ENCODE results near the gene WDR45. TPM values are rescaled to one million over a fixed set of nuclear protein-coding genes. Genes with fewer than 3 reads are reported as not detected.

Gene WDR45
- total RNA-seq, 1 donor from 2014 or later, result 79.0 TPM

GRCh38 chrX:49059201-49059600 is 20.5 kb downstream of the WDR45 start:
- intact Hi-C loops (cut with DNase I), result no loop called here
- DNase-seq (no peak), ATAC-seq (ENCODE audit: poor library complexity) (no peak)

- intact Hi-C loops (cut with DNase I), result no loop called here
- no peak for DNase-seq
- no peak for ATAC-seq (ENCODE audit: poor library complexity)
Measured at GRCh38 chrX:49058794-49059193, 20.9 kb downstream of the WDR45 start, which contains the start of gene CCDC120. Gene CCDC120, plus strand, starts transcription at chrX:49058999. Its CDS starts 3,043 bp downstream, at chrX:49062042.

DNA sequence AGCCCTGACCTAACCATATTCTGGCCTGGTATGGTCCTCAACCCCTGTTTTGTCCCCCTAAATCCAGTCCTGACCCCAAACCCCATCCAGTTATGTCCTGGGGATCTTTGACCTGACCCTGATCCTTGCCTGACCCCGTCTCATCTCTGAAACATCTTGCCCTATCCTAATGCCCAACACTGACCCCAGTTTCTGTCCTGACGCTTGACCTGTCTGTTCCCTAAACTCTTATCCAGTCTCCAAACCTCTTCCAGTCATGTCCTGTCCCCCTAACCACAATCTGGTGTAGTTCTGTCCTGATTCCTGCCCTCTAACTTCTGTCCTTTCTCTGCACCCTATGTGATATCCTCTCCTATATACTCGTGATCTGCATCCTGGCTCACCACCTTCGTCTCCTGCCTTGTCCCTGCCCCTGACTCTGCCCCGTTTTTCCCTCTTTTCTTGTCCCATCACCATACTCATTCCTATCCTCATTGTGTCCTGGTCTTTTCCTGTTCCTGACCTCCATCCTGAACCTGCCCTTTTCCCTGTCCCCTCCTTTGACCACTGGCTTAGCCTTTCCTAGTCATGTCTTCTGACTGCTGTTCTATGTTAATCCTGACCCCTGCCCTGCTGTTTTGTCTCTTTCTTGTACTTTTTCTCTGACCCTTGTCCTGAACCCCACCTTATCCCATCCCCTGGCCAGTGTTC is 25.5 kb downstream of the WDR45 start:
- no peak for DNase-seq
- intact Hi-C loops (cut with DNase I), result no loop called here
- ATAC-seq (ENCODE audit: poor library complexity), result no peak

- DNase-seq, result peak; percentile 69
- intact Hi-C loops (cut with DNase I), result no loop called here
- ATAC-seq (ENCODE audit: poor library complexity), result peak; percentile 85
Measured at GRCh38 chrX:49053223-49054072, 26.2 kb downstream of the WDR45 start.

DNA sequence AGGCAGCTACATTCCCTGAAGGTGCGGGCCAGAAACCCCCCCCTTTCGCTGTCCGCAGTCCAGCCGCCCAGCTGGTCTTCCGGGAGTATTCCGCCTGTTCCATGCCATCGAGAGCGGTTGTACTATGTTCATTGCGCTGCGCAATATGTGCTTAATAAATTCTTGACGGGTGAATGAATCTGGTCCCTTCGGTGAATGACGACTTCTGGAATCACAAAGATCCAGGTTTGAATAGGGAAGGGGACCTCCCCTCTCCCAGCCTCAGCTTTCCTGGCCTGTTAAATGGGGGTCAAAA is 35.8 kb downstream of the WDR45 start:
- intact Hi-C loops (cut with DNase I), result no loop called here
- ATAC-seq (ENCODE audit: poor library complexity) (no peak), DNase-seq (no peak)

DNA sequence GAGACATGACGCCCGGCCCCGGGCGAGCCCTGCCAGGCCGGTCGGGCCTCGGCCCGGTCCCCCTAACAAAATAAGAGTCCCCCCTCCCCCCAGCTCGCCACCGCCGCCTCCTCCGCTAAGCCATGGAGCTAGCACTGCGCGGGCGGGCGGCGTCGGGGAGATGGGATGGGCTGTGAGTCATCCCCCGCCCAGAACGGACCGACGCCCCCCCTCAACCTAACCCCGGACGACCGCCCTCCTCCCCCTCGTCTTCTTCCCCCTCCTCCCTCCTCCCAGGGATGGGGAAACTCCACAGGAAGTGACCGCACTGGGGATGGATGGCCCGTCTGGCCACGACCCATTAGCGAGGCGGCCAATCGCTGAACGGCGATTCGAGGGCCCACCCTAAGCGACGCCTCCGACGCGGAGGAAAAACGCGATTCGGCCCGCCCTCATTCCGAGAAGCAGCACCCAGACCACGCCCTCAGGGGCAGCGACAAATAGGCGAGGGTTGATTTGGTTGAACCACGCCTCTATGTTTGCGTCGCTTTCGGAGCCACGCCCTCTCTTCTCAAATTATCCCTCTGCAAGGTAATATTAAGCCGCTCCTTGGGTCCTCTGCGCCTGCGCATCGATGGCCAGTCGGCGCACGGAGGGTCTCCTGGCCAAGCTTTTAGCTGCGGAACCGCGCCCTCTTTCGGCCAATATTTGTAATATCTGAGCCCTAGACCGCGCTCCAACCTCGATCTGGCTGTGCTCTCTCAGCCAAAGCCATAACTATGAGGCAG is 36.3 kb downstream of the WDR45 start, which contains the start of gene TFE3:
TFE3 (minus strand) TSS at position 138 of the 767 bp plus-strand sequence; CDS start at position 7, 131 bp downstream.
- intact Hi-C loops (cut with DNase I), result no loop called here
- ATAC-seq (ENCODE audit: poor library complexity), result peak; percentile 92
- DNase-seq, result peak; percentile 99

- ATAC-seq (ENCODE audit: poor library complexity), result peak; percentile 3
- no peak for DNase-seq
- intact Hi-C loops (cut with DNase I), result no loop called here
Measured at GRCh38 chrX:49042581-49043219, 37.0 kb downstream of the WDR45 start.

- intact Hi-C loops (cut with DNase I), result no loop called here
Measured at GRCh38 chrX:49041744-49042580, 37.7 kb downstream of the WDR45 start.

DNA sequence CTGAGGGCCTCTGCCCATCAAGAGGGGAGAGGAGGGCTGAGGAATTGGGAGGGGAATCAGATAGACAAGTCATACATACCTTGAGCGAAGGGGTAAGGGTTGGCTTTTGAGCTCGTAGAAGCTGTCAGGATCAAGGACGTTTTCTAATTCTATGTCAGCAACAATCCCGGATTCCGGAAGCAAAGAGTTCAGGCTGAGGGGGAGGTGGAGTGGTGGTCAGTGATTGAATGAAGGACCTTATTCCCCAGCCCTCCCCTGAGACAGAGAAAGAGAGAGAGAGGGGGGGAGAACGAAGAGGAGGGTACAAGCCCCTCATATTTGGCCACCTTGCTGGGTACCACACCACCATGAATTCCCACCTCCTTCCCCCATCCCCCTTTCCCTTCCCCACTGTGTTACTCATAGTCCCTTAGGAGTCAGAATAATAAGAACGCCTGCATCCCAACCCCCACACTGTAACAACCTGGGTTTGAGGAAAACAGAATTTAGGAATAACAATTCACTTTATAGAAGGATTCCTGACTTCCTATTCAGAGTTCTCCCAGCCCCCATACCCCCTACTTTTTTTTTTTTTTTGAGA is 39.2 kb downstream of the WDR45 start:
- intact Hi-C loops (cut with DNase I), result no loop called here
- ATAC-seq (ENCODE audit: poor library complexity), result no peak
- no peak for DNase-seq

More at GRCh38 chrX:49041744-49042580, 37.7 kb downstream of the WDR45 start:
- no peak for ATAC-seq (ENCODE audit: poor library complexity)
- peak; percentile 47 for DNase-seq

GRCh38 chrX:49039598-49040375 is 39.9 kb downstream of the WDR45 start:
- DNase-seq, result peak; percentile 72
- intact Hi-C loops (cut with DNase I), result loop anchor here (10.0 kb wide), 1 partner anchor 65 kb away; the partner anchor contains the start of gene KCND1

DNA sequence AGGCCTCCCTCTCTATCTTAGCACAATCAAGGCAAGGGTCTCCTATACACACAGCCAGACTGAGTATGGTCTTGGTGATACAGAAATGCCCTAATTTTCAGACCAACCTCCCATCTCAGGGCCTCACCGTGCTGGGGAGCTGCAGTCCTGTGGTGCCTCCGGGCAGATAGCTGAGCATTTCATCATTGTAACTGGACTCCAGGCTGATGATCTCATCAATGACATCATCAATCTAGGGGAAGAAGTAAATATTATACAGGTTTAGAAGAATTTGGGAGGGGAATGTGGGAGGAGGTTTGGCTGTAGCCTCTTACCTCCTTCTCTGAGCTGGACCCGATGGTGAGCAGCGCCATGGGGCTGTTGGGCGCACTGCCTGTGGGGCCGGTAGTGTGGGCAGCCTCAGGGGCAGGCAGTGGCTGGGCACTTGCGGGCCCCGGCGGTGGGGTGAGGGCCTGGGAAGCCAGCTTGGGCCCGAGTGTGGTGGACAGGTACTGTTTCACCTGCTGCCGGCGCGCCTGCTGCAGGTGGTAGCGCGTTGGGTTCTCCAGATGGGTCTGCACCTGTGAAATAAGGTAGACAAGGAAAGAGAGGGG is 41.7 kb downstream of the WDR45 start:
- ATAC-seq (ENCODE audit: poor library complexity) (no peak), DNase-seq (no peak)
- intact Hi-C loops (cut with DNase I), result loop anchor here (10.0 kb wide), 1 partner anchor 63 kb away; the partner anchor contains the start of gene KCND1

More at GRCh38 chrX:49039598-49040375, 39.9 kb downstream of the WDR45 start:
- ATAC-seq (ENCODE audit: poor library complexity), result peak; percentile 21

GRCh38 chrX:49030283-49030682 is 49.4 kb downstream of the WDR45 start:
- intact Hi-C loops (cut with DNase I), result loop anchor here (10.0 kb wide), 1 partner anchor 55 kb away; the partner anchor contains the start of gene KCND1
- no peak for DNase-seq
- ATAC-seq (ENCODE audit: poor library complexity), result no peak

- ATAC-seq (ENCODE audit: poor library complexity) (peak; percentile 39), DNase-seq (no peak)
- intact Hi-C loops (cut with DNase I), result loop anchor here (10.0 kb wide), 1 partner anchor 55 kb away; the partner anchor contains the start of gene KCND1
Measured at GRCh38 chrX:49029876-49030275, 49.8 kb downstream of the WDR45 start.

All from Right ventricle myocardium superior (tissue), 1 donor.